GM06990 (cell line): Measurements from ENCODE around the gene EARS2.

Experiments used
- DNase-seq: peaks from one replicate; pipeline ENCODE4 v3.0.0-alpha.2; 2011; ENCODE audit not compliant: insufficient read length; ENCODE audit errors: extremely low read depth
- H3K27me3 ChIP-seq: replicated peaks from 2 replicates; pipeline ENCODE4 v1.6.0; 2011; ENCODE audit warnings: low read length; ENCODE audit not compliant: control insufficient read depth, insufficient read depth
- H3K36me3 ChIP-seq: 2 replicates; pipeline ENCODE4 v1.5.1; 2011; ENCODE audit warnings: low read length; ENCODE audit not compliant: control insufficient read depth, insufficient read depth
- H3K4me3 ChIP-seq: replicated peaks from 2 replicates; pipeline ENCODE4 v1.5.1; 2011; ENCODE audit warnings: low read depth, mild to moderate bottlenecking, control low read depth, low read length
- TF ChIP-seq, protein P1 (sequence below): IDR thresholded peaks from 2 replicates; pipeline ENCODE4 v1.5.1; 2011; ENCODE audit warnings: low read length, control low read depth, mild to moderate bottlenecking, inconsistent platforms; ENCODE audit not compliant: insufficient read depth, poor library complexity, severe bottlenecking

EARS2 gene

GRCh38 chr16:23523321-23523720 lies 33.8 kb downstream of the EARS2 start:
- DNase-seq: no peak
- H3K4me3 ChIP-seq: no peak overlapping the region
- TF ChIP-seq, protein P1, sequence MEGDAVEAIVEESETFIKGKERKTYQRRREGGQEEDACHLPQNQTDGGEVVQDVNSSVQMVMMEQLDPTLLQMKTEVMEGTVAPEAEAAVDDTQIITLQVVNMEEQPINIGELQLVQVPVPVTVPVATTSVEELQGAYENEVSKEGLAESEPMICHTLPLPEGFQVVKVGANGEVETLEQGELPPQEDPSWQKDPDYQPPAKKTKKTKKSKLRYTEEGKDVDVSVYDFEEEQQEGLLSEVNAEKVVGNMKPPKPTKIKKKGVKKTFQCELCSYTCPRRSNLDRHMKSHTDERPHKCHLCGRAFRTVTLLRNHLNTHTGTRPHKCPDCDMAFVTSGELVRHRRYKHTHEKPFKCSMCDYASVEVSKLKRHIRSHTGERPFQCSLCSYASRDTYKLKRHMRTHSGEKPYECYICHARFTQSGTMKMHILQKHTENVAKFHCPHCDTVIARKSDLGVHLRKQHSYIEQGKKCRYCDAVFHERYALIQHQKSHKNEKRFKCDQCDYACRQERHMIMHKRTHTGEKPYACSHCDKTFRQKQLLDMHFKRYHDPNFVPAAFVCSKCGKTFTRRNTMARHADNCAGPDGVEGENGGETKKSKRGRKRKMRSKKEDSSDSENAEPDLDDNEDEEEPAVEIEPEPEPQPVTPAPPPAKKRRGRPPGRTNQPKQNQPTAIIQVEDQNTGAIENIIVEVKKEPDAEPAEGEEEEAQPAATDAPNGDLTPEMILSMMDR: no peak
- H3K27me3 ChIP-seq: no peaks in the 10 kb centered on the region
- peaks cover 23% of the 10 kb centered on the region for H3K36me3 ChIP-seq

DNA sequence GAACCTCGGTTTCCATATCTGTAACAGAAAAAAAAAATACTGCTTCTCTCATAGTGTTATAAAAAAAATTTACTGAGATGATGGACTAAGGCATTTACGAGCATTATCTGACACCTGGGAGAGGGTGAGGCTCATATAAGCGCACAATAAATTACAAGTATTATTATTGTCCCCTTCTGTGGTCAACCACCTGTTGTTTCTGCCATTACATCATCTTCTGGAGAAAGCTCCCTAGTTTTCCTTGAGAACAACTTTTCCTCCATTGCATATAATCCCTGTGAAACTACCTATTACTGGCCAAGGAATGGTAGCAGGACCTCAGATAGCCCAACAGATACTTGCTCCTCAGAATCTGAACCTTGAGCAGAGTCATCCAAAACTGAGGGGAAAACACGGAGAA lies 35.2 kb downstream of the EARS2 start:
- DNase-seq: no peak
- TF ChIP-seq, protein P1: no peak
- H3K27me3 ChIP-seq: no peaks in the 10 kb centered on the region
- H3K4me3 ChIP-seq: no peak overlapping the region
- H3K36me3 ChIP-seq: peaks cover 21% of the 10 kb centered on the region

GRCh38 chr16:23521037-23521743 lies 36.0 kb downstream of the EARS2 start:
- Histone ChIP-seq H3K36me3 (peaks cover 22% of the 10 kb centered on the region), H3K4me3 (no peak overlapping the region), H3K27me3 (no peaks in the 10 kb centered on the region)
- TF ChIP-seq, protein P1: no peak
- no peak for DNase-seq

DNA sequence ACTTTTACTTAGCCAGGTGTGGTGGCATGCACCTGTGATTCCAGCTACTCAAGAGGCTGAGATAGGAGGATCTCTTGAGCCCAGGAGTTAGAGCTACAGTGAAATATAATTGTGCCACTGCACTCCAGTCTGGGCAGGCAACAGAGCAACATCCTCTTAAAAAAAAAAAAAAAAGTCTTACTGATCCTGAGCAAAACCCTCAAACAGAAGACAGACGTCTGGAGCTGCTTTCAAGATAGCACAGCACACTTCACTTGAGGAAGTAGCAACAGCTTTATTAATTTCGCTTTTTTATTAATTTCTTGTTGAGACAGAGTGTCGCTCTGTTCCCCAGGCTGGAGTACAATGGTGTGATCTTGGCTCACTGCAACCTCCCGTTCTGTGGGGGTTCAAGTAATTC lies 36.6 kb downstream of the EARS2 start:
- TF ChIP-seq, protein P1: no peak
- DNase-seq: no peak
- H3K4me3 ChIP-seq: no peak overlapping the region
- no peaks in the 10 kb centered on the region for H3K27me3 ChIP-seq
- peaks cover 22% of the 10 kb centered on the region for H3K36me3 ChIP-seq

DNA sequence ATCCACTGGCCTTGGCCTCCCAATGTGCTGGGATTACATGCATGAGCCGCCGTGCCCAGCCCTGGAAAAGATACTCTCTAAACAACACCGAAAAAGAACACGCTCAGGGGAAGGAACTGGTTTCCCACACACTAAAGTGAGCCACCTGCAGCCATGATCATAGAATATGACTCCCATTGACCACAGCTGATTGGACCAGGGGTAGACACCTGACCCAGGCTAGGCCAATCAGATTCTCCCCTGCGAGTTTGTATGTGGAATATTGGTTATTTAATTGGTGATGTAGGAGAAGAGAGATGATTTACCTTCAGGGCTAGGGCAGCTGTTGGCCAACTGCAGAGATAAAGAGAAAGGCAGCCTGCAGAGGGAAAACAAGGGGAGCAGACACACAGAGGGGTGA lies 37.9 kb downstream of the EARS2 start:
- Histone ChIP-seq H3K27me3 (no peaks in the 10 kb centered on the region), H3K4me3 (no peak overlapping the region), H3K36me3 (peaks cover 19% of the 10 kb centered on the region)
- TF ChIP-seq, protein P1: no peak
- DNase-seq: no peak
